ENCODE measurements around the gene PSMD12.

Gene PSMD12

GRCh38 chr17:67297454-67297960 lies 68.9 kb downstream of the PSMD12 start:
- no peak for DNase-seq

- DNase-seq, result no peak
These were observed 71.8 kb downstream of the PSMD12 start for GRCh38 chr17:67294451-67295199.

GRCh38 chr17:67293251-67294203 lies 72.8 kb downstream of the PSMD12 start:
- peak; percentile 56 for DNase-seq

- no peak for DNase-seq
These were observed 75.6 kb downstream of the PSMD12 start for GRCh38 chr17:67290711-67291291.

- DNase-seq, result no peak
These were observed 76.1 kb downstream of the PSMD12 start for GRCh38 chr17:67290244-67290643.

- no peak for DNase-seq
These were observed 77.0 kb downstream of the PSMD12 start for GRCh38 chr17:67289181-67289876.
